ENCODE results near the gene LYZL2.

Gene LYZL2

DNA sequence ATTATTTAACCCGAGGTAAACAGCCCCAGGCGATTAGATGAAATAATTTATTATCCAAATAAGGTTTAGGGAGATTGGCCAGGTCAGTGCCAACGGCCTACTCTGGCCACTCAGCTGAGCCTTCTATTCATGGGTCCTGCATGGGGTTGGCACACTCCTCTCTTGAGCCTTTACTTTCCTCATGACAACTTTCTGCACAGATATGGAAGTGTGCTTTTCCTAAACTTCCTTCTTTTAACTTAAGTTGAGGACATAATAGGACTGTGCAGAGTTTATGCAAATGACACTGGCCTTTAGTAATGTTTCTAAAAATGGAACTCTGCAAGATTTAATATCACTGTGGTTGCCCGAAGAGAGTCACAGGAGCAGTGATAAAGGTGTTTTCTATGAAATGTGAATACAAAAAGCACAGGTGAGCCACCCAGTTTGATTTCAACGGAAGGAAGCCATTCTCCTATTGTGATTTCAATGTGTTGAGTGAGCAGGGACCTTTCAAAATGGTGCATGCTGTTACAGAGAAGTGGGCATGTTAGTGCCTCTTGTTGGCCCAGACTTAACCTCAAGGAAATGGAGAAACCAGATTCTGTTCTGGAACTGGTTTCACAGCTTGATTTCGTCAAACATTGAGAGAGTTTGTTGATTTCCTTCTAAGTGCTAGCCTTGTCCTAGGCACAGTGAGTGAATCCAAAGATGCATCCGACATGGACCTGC lies 55.7 kb downstream of the LYZL2 start:
- TF ChIP-seq TAF1 (IDR thresholded peaks at IDR 0.05; ENCODE audit: borderline replicate concordance, insufficient read depth, low read length), result no peak
- TF ChIP-seq, protein P1, sequence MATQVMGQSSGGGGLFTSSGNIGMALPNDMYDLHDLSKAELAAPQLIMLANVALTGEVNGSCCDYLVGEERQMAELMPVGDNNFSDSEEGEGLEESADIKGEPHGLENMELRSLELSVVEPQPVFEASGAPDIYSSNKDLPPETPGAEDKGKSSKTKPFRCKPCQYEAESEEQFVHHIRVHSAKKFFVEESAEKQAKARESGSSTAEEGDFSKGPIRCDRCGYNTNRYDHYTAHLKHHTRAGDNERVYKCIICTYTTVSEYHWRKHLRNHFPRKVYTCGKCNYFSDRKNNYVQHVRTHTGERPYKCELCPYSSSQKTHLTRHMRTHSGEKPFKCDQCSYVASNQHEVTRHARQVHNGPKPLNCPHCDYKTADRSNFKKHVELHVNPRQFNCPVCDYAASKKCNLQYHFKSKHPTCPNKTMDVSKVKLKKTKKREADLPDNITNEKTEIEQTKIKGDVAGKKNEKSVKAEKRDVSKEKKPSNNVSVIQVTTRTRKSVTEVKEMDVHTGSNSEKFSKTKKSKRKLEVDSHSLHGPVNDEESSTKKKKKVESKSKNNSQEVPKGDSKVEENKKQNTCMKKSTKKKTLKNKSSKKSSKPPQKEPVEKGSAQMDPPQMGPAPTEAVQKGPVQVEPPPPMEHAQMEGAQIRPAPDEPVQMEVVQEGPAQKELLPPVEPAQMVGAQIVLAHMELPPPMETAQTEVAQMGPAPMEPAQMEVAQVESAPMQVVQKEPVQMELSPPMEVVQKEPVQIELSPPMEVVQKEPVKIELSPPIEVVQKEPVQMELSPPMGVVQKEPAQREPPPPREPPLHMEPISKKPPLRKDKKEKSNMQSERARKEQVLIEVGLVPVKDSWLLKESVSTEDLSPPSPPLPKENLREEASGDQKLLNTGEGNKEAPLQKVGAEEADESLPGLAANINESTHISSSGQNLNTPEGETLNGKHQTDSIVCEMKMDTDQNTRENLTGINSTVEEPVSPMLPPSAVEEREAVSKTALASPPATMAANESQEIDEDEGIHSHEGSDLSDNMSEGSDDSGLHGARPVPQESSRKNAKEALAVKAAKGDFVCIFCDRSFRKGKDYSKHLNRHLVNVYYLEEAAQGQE (IDR thresholded peaks at IDR 0.05; ENCODE audit: insufficient read depth in 1 of 2, low read depth in 2 of 2, low read length in 2 of 2), result no peak

DNA sequence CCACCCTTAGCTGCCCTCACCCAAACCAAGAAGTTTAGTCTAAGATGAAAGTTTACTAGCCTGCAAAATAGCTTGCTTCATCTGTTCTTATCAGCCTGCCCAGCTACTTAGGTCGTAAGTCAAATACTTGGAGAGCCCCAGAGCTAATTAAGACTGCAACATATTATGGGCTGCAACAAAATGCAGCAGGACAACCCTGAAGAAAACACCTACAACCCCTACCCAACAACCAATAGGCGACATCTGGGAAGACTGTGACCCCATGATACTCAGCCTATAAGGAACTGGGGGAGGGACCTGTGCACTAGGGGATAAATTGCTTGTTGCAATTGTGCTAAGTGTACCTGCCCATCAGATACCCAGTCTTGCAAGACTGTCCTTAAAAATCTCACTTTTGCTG lies 64.1 kb downstream of the LYZL2 start:
- TF ChIP-seq, protein P1 (IDR thresholded peaks at IDR 0.05; ENCODE audit: insufficient read depth in 1 of 2, low read depth in 2 of 2, low read length in 2 of 2), result no peak
- no peak for TF ChIP-seq POLR2AphosphoS5 (IDR thresholded peaks at IDR 0.05; ENCODE audit: low read depth, low read length)
- TF ChIP-seq FOXP2 (optimal IDR thresholded peaks at IDR 0.05; ENCODE audit: borderline replicate concordance, extremely low read depth, extremely low read length, insufficient read depth), result no peak
- TF ChIP-seq TAF1 (IDR thresholded peaks at IDR 0.05; ENCODE audit: borderline replicate concordance, insufficient read depth, low read length), result no peak
- no peak for TF ChIP-seq SIN3A (IDR thresholded peaks at IDR 0.05; ENCODE audit: borderline replicate concordance, insufficient read depth, low read length)

DNA sequence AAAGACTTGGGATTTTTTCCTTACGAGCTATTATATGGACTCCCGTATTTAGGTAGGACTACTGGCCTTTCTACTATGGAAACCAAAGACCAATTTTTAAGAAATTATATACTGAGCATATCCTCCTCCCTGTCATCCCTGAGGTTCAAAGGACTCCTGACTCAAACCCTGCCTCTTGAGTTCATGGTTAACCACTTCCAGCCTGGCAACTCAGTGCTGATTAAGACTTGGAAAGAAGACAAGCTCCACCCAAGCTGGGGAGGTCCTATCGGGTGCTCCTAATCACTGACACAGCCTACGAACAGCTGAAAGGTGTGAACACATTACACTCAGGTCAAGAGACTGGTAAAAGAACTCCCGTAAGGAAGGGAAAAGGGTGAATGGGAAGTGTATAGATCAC lies 66.8 kb downstream of the LYZL2 start:
- no peak for TF ChIP-seq POLR2AphosphoS5 (IDR thresholded peaks at IDR 0.05; ENCODE audit: low read depth, low read length)
- TF ChIP-seq SIN3A (IDR thresholded peaks at IDR 0.05; ENCODE audit: borderline replicate concordance, insufficient read depth, low read length), result no peak
- no peak for TF ChIP-seq TAF1 (IDR thresholded peaks at IDR 0.05; ENCODE audit: borderline replicate concordance, insufficient read depth, low read length)
- TF ChIP-seq FOXP2 (optimal IDR thresholded peaks at IDR 0.05; ENCODE audit: borderline replicate concordance, extremely low read depth, extremely low read length, insufficient read depth), result no peak
- TF ChIP-seq, protein P1 (IDR thresholded peaks at IDR 0.05; ENCODE audit: insufficient read depth in 1 of 2, low read depth in 2 of 2, low read length in 2 of 2), result no peak
